HEK293 (cell line): ENCODE data around the gene ENO3.

ENCODE experiments used
- FEZF1 ChIP-seq: fragments of 450-650 bp; formaldehyde crosslinking; IDR thresholded peaks from 2 replicates; pipeline ENCODE4 v1.5.1; 2016; ENCODE audit warnings: missing biosample characterization, missing genetic modification characterization
- GLI4 ChIP-seq: fragments of 450-650 bp; formaldehyde crosslinking; IDR thresholded peaks from 2 replicates; pipeline ENCODE4 v1.5.1; 2016; ENCODE audit warnings: missing biosample characterization, missing genetic modification characterization
- GLIS1 ChIP-seq: fragments of 450-650 bp; formaldehyde crosslinking; IDR thresholded peaks from 2 replicates; pipeline ENCODE4 v1.5.1; 2016; ENCODE audit warnings: missing biosample characterization, missing genetic modification characterization
- KLF8 ChIP-seq: fragments of 450-650 bp; formaldehyde crosslinking; IDR thresholded peaks from 2 replicates; pipeline ENCODE4 v1.5.1; 2016; ENCODE audit warnings: missing biosample characterization, missing genetic modification characterization
- OVOL3 ChIP-seq: fragments of 450-650 bp; formaldehyde crosslinking; IDR thresholded peaks from 2 replicates; pipeline ENCODE4 v1.5.1; 2016; ENCODE audit warnings: missing biosample characterization, missing genetic modification characterization
- ZBTB1 ChIP-seq: fragments of 450-650 bp; formaldehyde crosslinking; IDR thresholded peaks from 2 replicates; pipeline ENCODE4 v1.5.1; 2016; ENCODE audit warnings: missing biosample characterization, missing genetic modification characterization
- ZFP3 ChIP-seq: fragments of 450-650 bp; formaldehyde crosslinking; IDR thresholded peaks from 2 replicates; pipeline ENCODE4 v1.5.1; 2016; ENCODE audit warnings: low read depth, missing biosample characterization, missing genetic modification characterization
- ZNF155 ChIP-seq: fragments of 450-650 bp; formaldehyde crosslinking; IDR thresholded peaks from 2 replicates; pipeline ENCODE4 v1.5.1; 2016; ENCODE audit warnings: missing biosample characterization, missing genetic modification characterization
- ZNF2 ChIP-seq: fragments of 450-650 bp; formaldehyde crosslinking; IDR thresholded peaks from 2 replicates; pipeline ENCODE4 v1.5.1; 2016; ENCODE audit warnings: missing biosample characterization, missing genetic modification characterization
- ZNF302 ChIP-seq: fragments of 450-650 bp; formaldehyde crosslinking; IDR thresholded peaks from 2 replicates; pipeline ENCODE4 v1.5.1; 2016; ENCODE audit warnings: missing biosample characterization, missing genetic modification characterization, low read depth
- ZNF391 ChIP-seq: fragments of 450-650 bp; formaldehyde crosslinking; IDR thresholded peaks from 2 replicates; pipeline ENCODE4 v1.5.1; 2016; ENCODE audit warnings: low read depth, missing biosample characterization, missing genetic modification characterization, borderline replicate concordance
- ZNF394 ChIP-seq: fragments of 450-650 bp; formaldehyde crosslinking; IDR thresholded peaks from 2 replicates; pipeline ENCODE4 v1.5.1; 2016; ENCODE audit warnings: missing biosample characterization, missing genetic modification characterization, mild to moderate bottlenecking, moderate library complexity, borderline replicate concordance
- ZNF433 ChIP-seq: fragments of 450-650 bp; formaldehyde crosslinking; IDR thresholded peaks from 2 replicates; pipeline ENCODE4 v1.5.1; 2016; ENCODE audit warnings: missing biosample characterization, missing genetic modification characterization, low read depth
- ZNF473 ChIP-seq: fragments of 450-650 bp; formaldehyde crosslinking; IDR thresholded peaks from 2 replicates; pipeline ENCODE4 v1.5.1; 2017; ENCODE audit warnings: missing biosample characterization, missing genetic modification characterization
- ZNF521 ChIP-seq: fragments of 450-650 bp; formaldehyde crosslinking; IDR thresholded peaks from 2 replicates; pipeline ENCODE4 v1.5.1; 2017; ENCODE audit warnings: missing biosample characterization, mild to moderate bottlenecking, missing genetic modification characterization
- ZNF658 ChIP-seq: fragments of 450-650 bp; formaldehyde crosslinking; IDR thresholded peaks from 2 replicates; pipeline ENCODE4; 2016; ENCODE audit warnings: missing biosample characterization, missing genetic modification characterization
- ZNF747 ChIP-seq: fragments of 450-650 bp; formaldehyde crosslinking; IDR thresholded peaks from 2 replicates; pipeline ENCODE4 v1.5.1; 2016; ENCODE audit warnings: missing biosample characterization, missing genetic modification characterization
- ZNF777 ChIP-seq: fragments of 450-650 bp; formaldehyde crosslinking; IDR thresholded peaks from 2 replicates; pipeline ENCODE4 v1.5.1; 2017; ENCODE audit warnings: missing biosample characterization, missing genetic modification characterization, borderline replicate concordance
- TF ChIP-seq, protein P1 (sequence below): fragments of 450-650 bp; formaldehyde crosslinking; IDR thresholded peaks from 2 replicates; pipeline ENCODE4 v1.5.1; 2016; ENCODE audit warnings: missing biosample characterization, missing genetic modification characterization
- TF ChIP-seq, protein P2 (sequence below): fragments of 450-650 bp; formaldehyde crosslinking; conservative IDR thresholded peaks from 2 replicates; pipeline ENCODE4 v1.5.1; 2016; ENCODE audit warnings: low read depth, missing biosample characterization, missing genetic modification characterization
- TF ChIP-seq, protein P3 (sequence below): fragments of 450-650 bp; formaldehyde crosslinking; optimal IDR thresholded peaks from 2 replicates; pipeline ENCODE3; 2016; ENCODE audit warnings: missing biosample characterization, mild to moderate bottlenecking, missing genetic modification characterization
- TF ChIP-seq, protein P4 (sequence below): fragments of 450-650 bp; IDR thresholded peaks from 2 replicates; pipeline ENCODE4 v1.5.1; 2018; ENCODE audit warnings: missing biosample characterization, missing genetic modification characterization
- TF ChIP-seq, protein P5 (sequence below): fragments of 450-650 bp; formaldehyde crosslinking; IDR thresholded peaks from 2 replicates; pipeline ENCODE4 v1.5.1; 2016; ENCODE audit warnings: missing biosample characterization, missing genetic modification characterization, low read depth
- TF ChIP-seq, protein P6 (sequence below): fragments of 450-650 bp; formaldehyde crosslinking; IDR thresholded peaks from 2 replicates; pipeline ENCODE4 v1.5.1; 2017; ENCODE audit warnings: missing biosample characterization, missing genetic modification characterization
- TF ChIP-seq, protein P7 (sequence below): sonication (generic); formaldehyde crosslinking; IDR thresholded peaks from 2 replicates; pipeline ENCODE4 v1.8.1; 2022; ENCODE audit warnings: mild to moderate bottlenecking, moderate library complexity, missing genetic modification reagents

Gene ENO3

DNA sequence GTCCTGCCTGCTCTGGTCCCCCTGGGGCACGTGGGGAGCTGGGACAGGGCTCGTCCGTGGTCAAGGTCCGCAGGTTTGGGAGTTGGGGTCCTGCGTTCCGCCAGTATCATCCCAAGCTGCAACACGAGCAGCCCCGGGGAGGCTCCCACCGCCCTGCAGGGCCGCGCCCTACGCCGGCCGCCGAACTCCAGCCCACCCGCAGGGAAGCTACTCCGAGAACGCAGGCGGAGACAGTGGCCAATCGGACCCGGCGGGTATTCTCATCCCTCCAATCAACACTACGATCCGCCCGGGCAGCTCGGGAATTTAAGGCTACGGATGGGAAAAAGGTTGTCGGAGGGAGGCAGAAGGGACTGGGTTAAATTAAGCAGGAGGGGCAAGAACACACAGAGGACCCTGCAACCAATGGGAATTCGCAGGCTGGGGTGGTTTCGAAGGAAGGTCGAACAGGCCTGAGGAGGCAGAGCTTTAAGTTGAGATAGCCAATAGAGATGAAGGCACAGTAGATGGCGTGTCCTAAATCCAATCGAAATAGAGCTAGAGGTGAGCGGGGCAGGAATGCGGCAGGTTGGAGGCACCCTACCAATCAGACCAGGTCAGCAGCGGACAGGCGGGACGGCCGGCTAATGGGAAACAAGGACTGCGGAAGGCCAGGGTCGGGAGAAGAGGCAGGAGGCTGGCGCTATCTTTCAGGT is 16.1 kb downstream of the ENO3 start (continued):
- TF ChIP-seq, protein P1, sequence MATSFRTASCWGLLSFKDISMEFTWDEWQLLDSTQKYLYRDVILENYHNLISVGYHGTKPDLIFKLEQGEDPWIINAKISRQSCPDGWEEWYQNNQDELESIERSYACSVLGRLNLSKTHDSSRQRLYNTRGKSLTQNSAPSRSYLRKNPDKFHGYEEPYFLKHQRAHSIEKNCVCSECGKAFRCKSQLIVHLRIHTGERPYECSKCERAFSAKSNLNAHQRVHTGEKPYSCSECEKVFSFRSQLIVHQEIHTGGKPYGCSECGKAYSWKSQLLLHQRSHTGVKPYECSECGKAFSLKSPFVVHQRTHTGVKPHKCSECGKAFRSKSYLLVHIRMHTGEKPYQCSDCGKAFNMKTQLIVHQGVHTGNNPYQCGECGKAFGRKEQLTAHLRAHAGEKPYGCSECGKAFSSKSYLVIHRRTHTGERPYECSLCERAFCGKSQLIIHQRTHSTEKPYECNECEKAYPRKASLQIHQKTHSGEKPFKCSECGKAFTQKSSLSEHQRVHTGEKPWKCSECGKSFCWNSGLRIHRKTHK (tag by site-specific recombination), result no peak
- TF ChIP-seq ZNF473 (tag by site-specific recombination) (no peak), GLIS1 (tag by site-specific recombination) (peak; percentile 59), ZNF521 (tag by site-specific recombination) (no peak), KLF8 (tag by site-specific recombination) (peak; percentile 67), FEZF1 (tag by site-specific recombination) (no peak; the same call in 1 of the 2 replicates), ZNF302 (tag by site-specific recombination) (no peak), ZNF433 (tag by site-specific recombination) (no peak), ZNF394 (tag by site-specific recombination) (peak; percentile 96), ZFP3 (no peak), ZNF747 (tag by site-specific recombination) (no peak), OVOL3 (tag by site-specific recombination) (no peak), ZNF658 (tag by site-specific recombination) (no peak), ZBTB1 (tag by site-specific recombination) (no peak), ZNF391 (tag by site-specific recombination) (no peak), ZNF777 (tag by site-specific recombination) (no peak), GLI4 (tag by site-specific recombination) (0 out of 2 replicates have a peak, but pooled peaks have one; percentile 8), ZNF155 (no peak), ZNF2 (tag by site-specific recombination) (peak; percentile 64; the same call in 1 of the 2 replicates)
- TF ChIP-seq, protein P2, sequence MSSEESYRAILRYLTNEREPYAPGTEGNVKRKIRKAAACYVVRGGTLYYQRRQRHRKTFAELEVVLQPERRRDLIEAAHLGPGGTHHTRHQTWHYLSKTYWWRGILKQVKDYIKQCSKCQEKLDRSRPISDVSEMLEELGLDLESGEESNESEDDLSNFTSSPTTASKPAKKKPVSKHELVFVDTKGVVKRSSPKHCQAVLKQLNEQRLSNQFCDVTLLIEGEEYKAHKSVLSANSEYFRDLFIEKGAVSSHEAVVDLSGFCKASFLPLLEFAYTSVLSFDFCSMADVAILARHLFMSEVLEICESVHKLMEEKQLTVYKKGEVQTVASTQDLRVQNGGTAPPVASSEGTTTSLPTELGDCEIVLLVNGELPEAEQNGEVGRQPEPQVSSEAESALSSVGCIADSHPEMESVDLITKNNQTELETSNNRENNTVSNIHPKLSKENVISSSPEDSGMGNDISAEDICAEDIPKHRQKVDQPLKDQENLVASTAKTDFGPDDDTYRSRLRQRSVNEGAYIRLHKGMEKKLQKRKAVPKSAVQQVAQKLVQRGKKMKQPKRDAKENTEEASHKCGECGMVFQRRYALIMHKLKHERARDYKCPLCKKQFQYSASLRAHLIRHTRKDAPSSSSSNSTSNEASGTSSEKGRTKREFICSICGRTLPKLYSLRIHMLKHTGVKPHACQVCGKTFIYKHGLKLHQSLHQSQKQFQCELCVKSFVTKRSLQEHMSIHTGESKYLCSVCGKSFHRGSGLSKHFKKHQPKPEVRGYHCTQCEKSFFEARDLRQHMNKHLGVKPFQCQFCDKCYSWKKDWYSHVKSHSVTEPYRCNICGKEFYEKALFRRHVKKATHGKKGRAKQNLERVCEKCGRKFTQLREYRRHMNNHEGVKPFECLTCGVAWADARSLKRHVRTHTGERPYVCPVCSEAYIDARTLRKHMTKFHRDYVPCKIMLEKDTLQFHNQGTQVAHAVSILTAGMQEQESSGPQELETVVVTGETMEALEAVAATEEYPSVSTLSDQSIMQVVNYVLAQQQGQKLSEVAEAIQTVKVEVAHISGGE, result peak; percentile 52; the same call in 1 of the 2 replicates
- TF ChIP-seq, protein P3, sequence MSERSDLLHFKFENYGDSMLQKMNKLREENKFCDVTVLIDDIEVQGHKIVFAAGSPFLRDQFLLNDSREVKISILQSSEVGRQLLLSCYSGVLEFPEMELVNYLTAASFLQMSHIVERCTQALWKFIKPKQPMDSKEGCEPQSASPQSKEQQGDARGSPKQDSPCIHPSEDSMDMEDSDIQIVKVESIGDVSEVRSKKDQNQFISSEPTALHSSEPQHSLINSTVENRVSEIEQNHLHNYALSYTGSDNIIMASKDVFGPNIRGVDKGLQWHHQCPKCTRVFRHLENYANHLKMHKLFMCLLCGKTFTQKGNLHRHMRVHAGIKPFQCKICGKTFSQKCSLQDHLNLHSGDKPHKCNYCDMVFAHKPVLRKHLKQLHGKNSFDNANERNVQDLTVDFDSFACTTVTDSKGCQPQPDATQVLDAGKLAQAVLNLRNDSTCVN (tag by site-specific recombination), result peak; percentile 36
- TF ChIP-seq, protein P4, sequence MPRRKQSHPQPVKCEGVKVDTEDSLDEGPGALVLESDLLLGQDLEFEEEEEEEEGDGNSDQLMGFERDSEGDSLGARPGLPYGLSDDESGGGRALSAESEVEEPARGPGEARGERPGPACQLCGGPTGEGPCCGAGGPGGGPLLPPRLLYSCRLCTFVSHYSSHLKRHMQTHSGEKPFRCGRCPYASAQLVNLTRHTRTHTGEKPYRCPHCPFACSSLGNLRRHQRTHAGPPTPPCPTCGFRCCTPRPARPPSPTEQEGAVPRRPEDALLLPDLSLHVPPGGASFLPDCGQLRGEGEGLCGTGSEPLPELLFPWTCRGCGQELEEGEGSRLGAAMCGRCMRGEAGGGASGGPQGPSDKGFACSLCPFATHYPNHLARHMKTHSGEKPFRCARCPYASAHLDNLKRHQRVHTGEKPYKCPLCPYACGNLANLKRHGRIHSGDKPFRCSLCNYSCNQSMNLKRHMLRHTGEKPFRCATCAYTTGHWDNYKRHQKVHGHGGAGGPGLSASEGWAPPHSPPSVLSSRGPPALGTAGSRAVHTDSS (tag by site-specific recombination), result no peak
- TF ChIP-seq, protein P5, sequence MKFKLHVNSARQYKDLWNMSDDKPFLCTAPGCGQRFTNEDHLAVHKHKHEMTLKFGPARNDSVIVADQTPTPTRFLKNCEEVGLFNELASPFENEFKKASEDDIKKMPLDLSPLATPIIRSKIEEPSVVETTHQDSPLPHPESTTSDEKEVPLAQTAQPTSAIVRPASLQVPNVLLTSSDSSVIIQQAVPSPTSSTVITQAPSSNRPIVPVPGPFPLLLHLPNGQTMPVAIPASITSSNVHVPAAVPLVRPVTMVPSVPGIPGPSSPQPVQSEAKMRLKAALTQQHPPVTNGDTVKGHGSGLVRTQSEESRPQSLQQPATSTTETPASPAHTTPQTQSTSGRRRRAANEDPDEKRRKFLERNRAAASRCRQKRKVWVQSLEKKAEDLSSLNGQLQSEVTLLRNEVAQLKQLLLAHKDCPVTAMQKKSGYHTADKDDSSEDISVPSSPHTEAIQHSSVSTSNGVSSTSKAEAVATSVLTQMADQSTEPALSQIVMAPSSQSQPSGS (tag by site-specific recombination), result no peak
- TF ChIP-seq, protein P6, sequence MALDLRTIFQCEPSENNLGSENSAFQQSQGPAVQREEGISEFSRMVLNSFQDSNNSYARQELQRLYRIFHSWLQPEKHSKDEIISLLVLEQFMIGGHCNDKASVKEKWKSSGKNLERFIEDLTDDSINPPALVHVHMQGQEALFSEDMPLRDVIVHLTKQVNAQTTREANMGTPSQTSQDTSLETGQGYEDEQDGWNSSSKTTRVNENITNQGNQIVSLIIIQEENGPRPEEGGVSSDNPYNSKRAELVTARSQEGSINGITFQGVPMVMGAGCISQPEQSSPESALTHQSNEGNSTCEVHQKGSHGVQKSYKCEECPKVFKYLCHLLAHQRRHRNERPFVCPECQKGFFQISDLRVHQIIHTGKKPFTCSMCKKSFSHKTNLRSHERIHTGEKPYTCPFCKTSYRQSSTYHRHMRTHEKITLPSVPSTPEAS, result no peak
- TF ChIP-seq, protein P7, sequence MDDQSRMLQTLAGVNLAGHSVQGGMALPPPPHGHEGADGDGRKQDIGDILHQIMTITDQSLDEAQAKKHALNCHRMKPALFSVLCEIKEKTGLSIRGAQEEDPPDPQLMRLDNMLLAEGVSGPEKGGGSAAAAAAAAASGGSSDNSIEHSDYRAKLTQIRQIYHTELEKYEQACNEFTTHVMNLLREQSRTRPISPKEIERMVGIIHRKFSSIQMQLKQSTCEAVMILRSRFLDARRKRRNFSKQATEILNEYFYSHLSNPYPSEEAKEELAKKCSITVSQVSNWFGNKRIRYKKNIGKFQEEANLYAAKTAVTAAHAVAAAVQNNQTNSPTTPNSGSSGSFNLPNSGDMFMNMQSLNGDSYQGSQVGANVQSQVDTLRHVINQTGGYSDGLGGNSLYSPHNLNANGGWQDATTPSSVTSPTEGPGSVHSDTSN (CRISPR knock-in tag), result peak; percentile 96
